Effector memory CD4-positive, alpha-beta T cell (primary cell): Measurements from ENCODE around the gene TMEM232.
A peak's percentile ranks its signal among the peaks of the same experiment; 100 is the strongest.
"Not testable (repeated sequence)": the region's sequence is repeated elsewhere in the genome, so short reads cannot be mapped to it uniquely, and the experiment has no call there.

ENCODE experiments used
- DNase-seq, 3 donors: peaks; one replicate each; pipeline ENCODE4 v3.0.0-alpha.2; 2020
- H3K27ac ChIP-seq: 2 replicates; pipeline ENCODE4 v1.7.0; 2013; ENCODE audit warnings: mild to moderate bottlenecking, low read length, moderate library complexity; ENCODE audit not compliant: insufficient read depth, poor library complexity, severe bottlenecking
- H3K27me3 ChIP-seq: replicated peaks from 2 replicates; pipeline ENCODE4 v1.7.0; 2013; ENCODE audit warnings: mild to moderate bottlenecking, low read length; ENCODE audit not compliant: insufficient read depth, control insufficient read depth, poor library complexity, severe bottlenecking
- H3K36me3 ChIP-seq: 2 replicates; pipeline ENCODE4 v1.7.0; 2013; ENCODE audit warnings: mild to moderate bottlenecking, low read length, moderate library complexity; ENCODE audit not compliant: control insufficient read depth, insufficient read depth
- H3K4me1 ChIP-seq: 2 replicates; pipeline ENCODE4 v1.7.0; 2013; ENCODE audit warnings: low read length, mild to moderate bottlenecking; ENCODE audit not compliant: control insufficient read depth, insufficient read depth, poor library complexity, severe bottlenecking
- H3K4me3 ChIP-seq: 2 replicates; pipeline ENCODE4 v1.7.0; 2013; ENCODE audit warnings: low read length, low read depth, mild to moderate bottlenecking; ENCODE audit not compliant: insufficient read depth, poor library complexity, severe bottlenecking
- H3K9me3 ChIP-seq: 2 replicates; pipeline ENCODE4 v1.7.0; 2013; ENCODE audit warnings: mild to moderate bottlenecking, low read length, moderate library complexity; ENCODE audit not compliant: control insufficient read depth

The TMEM232 gene

GRCh38 chr5:110751902-110752762, 25.7 kb upstream of the TMEM232 start:
- peak in 2 of 3 donors; percentile 5 to 11 for DNase-seq
- peaks cover 28% of the 10 kb centered on the region for H3K36me3 ChIP-seq
- peaks cover 10% of the 10 kb centered on the region for H3K4me1 ChIP-seq
- H3K9me3 ChIP-seq = no peaks in the 10 kb centered on the region
- H3K27ac ChIP-seq = peak overlapping the region; percentile 27
- H3K4me3 ChIP-seq = no peak overlapping the region
- H3K27me3 ChIP-seq = no peaks in the 10 kb centered on the region

GRCh38 chr5:110738812-110739651, 12.6 kb upstream of the TMEM232 start, which contains the start of gene SLC25A46:
Gene SLC25A46, plus strand, starts transcription at chr5:110739007. Its CDS starts 113 bp downstream, at chr5:110739120.
- Histone ChIP-seq H3K4me1 (peaks cover 7% of the 10 kb centered on the region), H3K27ac (peak within 1 kb of the TSS; percentile 89), H3K36me3 (no peaks in the 10 kb centered on the region), H3K27me3 (no peaks in the 10 kb centered on the region), H3K9me3 (no peaks in the 10 kb centered on the region), H3K4me3 (peak within 1 kb of the TSS; percentile 97)
- DNase-seq = peak; percentile 81 to 85 (median 82)

GRCh38 chr5:110738503-110738811, 12.0 kb upstream of the TMEM232 start:
- Histone ChIP-seq H3K36me3 (no peaks in the 10 kb centered on the region), H3K27me3 (no peaks in the 10 kb centered on the region), H3K27ac (peak overlapping the region; percentile 89), H3K4me1 (peaks cover 7% of the 10 kb centered on the region), H3K4me3 (peak overlapping the region; percentile 97), H3K9me3 (no peaks in the 10 kb centered on the region)
- peak in 1 of 3 donors; percentile 53 for DNase-seq

- Histone ChIP-seq H3K36me3 (no peaks in the 10 kb centered on the region), H3K27me3 (no peaks in the 10 kb centered on the region), H3K4me1 (peaks cover 7% of the 10 kb centered on the region), H3K9me3 (no peaks in the 10 kb centered on the region), H3K4me3 (no peak overlapping the region), H3K27ac (no peak overlapping the region)
- DNase-seq = no peak
These were observed 10.3 kb upstream of the TMEM232 start for GRCh38 chr5:110736753-110737152.

- Histone ChIP-seq H3K4me3 (no peak overlapping the region), H3K9me3 (no peaks in the 10 kb centered on the region), H3K27ac (no peak overlapping the region), H3K27me3 (no peaks in the 10 kb centered on the region), H3K36me3 (no peaks in the 10 kb centered on the region), H3K4me1 (peaks cover 7% of the 10 kb centered on the region)
- DNase-seq = no peak
These were observed 9.1 kb upstream of the TMEM232 start for GRCh38 chr5:110735556-110735955.

GRCh38 chr5:110734101-110734500, 7.6 kb upstream of the TMEM232 start:
- Histone ChIP-seq H3K4me1 (peaks cover 4% of the 10 kb centered on the region), H3K36me3 (no peaks in the 10 kb centered on the region), H3K27me3 (no peaks in the 10 kb centered on the region), H3K4me3 (no peak overlapping the region), H3K9me3 (no peaks in the 10 kb centered on the region), H3K27ac (no peak overlapping the region)
- no peak for DNase-seq

- H3K27ac ChIP-seq, H3K27me3 ChIP-seq, DNase-seq, H3K4me1 ChIP-seq, H3K36me3 ChIP-seq, H3K9me3 ChIP-seq, H3K4me3 ChIP-seq: not testable (repeated sequence)
These were observed 5.0 kb upstream of the TMEM232 start for GRCh38 chr5:110731499-110731898.

- no peak for DNase-seq
- no peaks in the 10 kb centered on the region for H3K36me3 ChIP-seq
- peak overlapping the region; percentile 47 for H3K4me3 ChIP-seq
- H3K27me3 ChIP-seq = no peaks in the 10 kb centered on the region
- no peaks in the 10 kb centered on the region for H3K9me3 ChIP-seq
- no peak overlapping the region for H3K27ac ChIP-seq
- H3K4me1 ChIP-seq = no peaks in the 10 kb centered on the region
These were observed 499 bp upstream of the TMEM232 start for GRCh38 chr5:110727025-110727314.

- DNase-seq = no peak
- Histone ChIP-seq H3K4me3 (no peak overlapping the region), H3K27me3 (no peaks in the 10 kb centered on the region), H3K4me1 (no peaks in the 10 kb centered on the region), H3K27ac (no peak overlapping the region), H3K9me3 (no peaks in the 10 kb centered on the region), H3K36me3 (no peaks in the 10 kb centered on the region)
These were observed 8.2 kb downstream of the TMEM232 start for GRCh38 chr5:110718311-110718710.
